K562 (cell line): ENCODE measurements around the gene LYSMD1. TPM values are rescaled to one million over a fixed set of nuclear protein-coding genes. Genes with fewer than 3 reads are reported as not detected.
A peak's percentile ranks its signal among the peaks of the same experiment; 100 is the strongest.

Experiments
- ATAC-seq: fragments of 200-7000 bp; cut with Tn5 transposase; 3 replicates; pipeline ENCODE4 v1.9.1; 2020; ENCODE audit warnings: moderate library complexity
- BruUV-seq: library from RNA; stranded (reverse); fragments of 400-500 nt; replicated peaks from 2 replicates; lab custom pipeline; 2021; lab: Mats Ljungman, UMichigan
- CTCF ChIA-PET: fragments of 300-600 bp; formaldehyde crosslinking; extraction: SDS; loops from one replicate; lab custom pipeline; 2021; ENCODE audit warnings: low intra/inter-chr PET ratio; lab: Yijun Ruan, JAX
- POLR2A ChIA-PET: fragments of 300-600, 350-650 bp; sonication (Branson Sonifier 250); formaldehyde crosslinking; extraction: SDS; loops from one replicate; lab custom pipeline; 2021; ENCODE audit warnings: antibody characterized with exemption, inconsistent platforms; lab: Yijun Ruan, JAX
- DNase-seq, 4 experiments: peaks; one replicate each; pipeline versions ENCODE4 v3.0.0 to v3.0.0-alpha.2; 2011 to 2018; ENCODE audit warnings: low spot score in 3 of 4, mixed read lengths in 3 of 4; ENCODE audit errors: extremely low read depth in 1 of 4
- FAIRE-seq: peaks from 2 replicates; lab custom pipeline; 2011; peaks lifted over from hg19 to GRCh38; lab: Jason Lieb, UNC
- H2AFZ ChIP-seq: 2 replicates; pipeline ENCODE4 v1.6.0; 2011; ENCODE audit warnings: low read depth, low read length, control low read depth, inconsistent platforms
- H3K27ac ChIP-seq: fragments of 200-600 bp; 3 replicates; pipeline ENCODE4 v1.8.0; 2011; ENCODE audit warnings: low read depth, mild to moderate bottlenecking, control low read depth, inconsistent platforms, low read length, moderate library complexity, mixed read lengths; ENCODE audit errors: extremely low read depth
- H3K27me3 ChIP-seq, 2 experiments: fragments of 300-600 bp in 1 of 2; 2 replicates in 1 of 2; 3 replicates in 1 of 2; pipeline versions ENCODE4 v1.6.0 to v1.8.0; 2011; ENCODE audit warnings: inconsistent platforms in 2 of 2, low read length in 2 of 2, mild to moderate bottlenecking in 1 of 2, mixed read lengths in 1 of 2, moderate library complexity in 1 of 2; ENCODE audit not compliant: control insufficient read depth in 2 of 2, insufficient read depth in 2 of 2
- H3K36me3 ChIP-seq: fragments of 300-600 bp; 3 replicates; pipeline ENCODE4 v1.8.0; 2011; ENCODE audit warnings: mild to moderate bottlenecking, low read length, inconsistent platforms; ENCODE audit not compliant: control insufficient read depth, insufficient read depth
- H3K4me1 ChIP-seq, 2 experiments: fragments of 200-600 bp in 1 of 2; replicated peaks in 1 of 2; 2 replicates in 1 of 2; 3 replicates in 1 of 2; pipeline versions ENCODE4 v1.5.1 to v1.8.0; 2011; ENCODE audit warnings: inconsistent platforms in 2 of 2, low read length in 2 of 2, mild to moderate bottlenecking in 1 of 2, mixed read lengths in 1 of 2, moderate library complexity in 1 of 2; ENCODE audit not compliant: control insufficient read depth in 2 of 2, insufficient read depth in 2 of 2
- H3K4me2 ChIP-seq: 2 replicates; pipeline ENCODE4 v1.6.1; 2011; ENCODE audit warnings: low read length, control low read depth, inconsistent platforms, mixed read lengths; ENCODE audit not compliant: insufficient read depth
- H3K4me3 ChIP-seq: fragments of 200-600 bp; sonication (generic), shearing (Covaris generic); 2 replicates; pipeline ENCODE4 v1.5.1; 2016; ENCODE audit warnings: control low read depth, inconsistent platforms
- H3K79me2 ChIP-seq: fragments of 200-600 bp; 3 replicates; pipeline ENCODE4 v1.8.0; 2011; ENCODE audit warnings: low read length, inconsistent platforms; ENCODE audit not compliant: control insufficient read depth, insufficient read depth
- H3K9ac ChIP-seq, 2 experiments: 2 replicates each; pipeline versions ENCODE4 v1.6.0 to v1.6.1; 2011; ENCODE audit warnings: low read depth in 2 of 2, low read length in 2 of 2, control low read depth in 1 of 2, inconsistent platforms in 1 of 2, mild to moderate bottlenecking in 1 of 2, mixed read lengths in 1 of 2; ENCODE audit not compliant: insufficient read depth in 1 of 2
- H3K9me1 ChIP-seq: one replicate; pipeline ENCODE4 v1.6.0; 2011; ENCODE audit warnings: inconsistent platforms, mild to moderate bottlenecking, low read length, moderate library complexity; ENCODE audit not compliant: control insufficient read depth, insufficient read depth
- H3K9me3 ChIP-seq: replicated peaks from 2 replicates; pipeline ENCODE4 v1.5.1; 2011; ENCODE audit warnings: low read depth, low read length, inconsistent platforms; ENCODE audit not compliant: control insufficient read depth, insufficient read depth
- H4K20me1 ChIP-seq: replicated peaks from 2 replicates; pipeline ENCODE4 v1.6.1; 2011; ENCODE audit warnings: low read length, inconsistent platforms, mixed read lengths; ENCODE audit not compliant: control insufficient read depth, insufficient read depth
- ATF2 ChIP-seq: sonication (generic); formaldehyde crosslinking; IDR thresholded peaks from 2 replicates; pipeline ENCODE4 v1.8.1; 2022; ENCODE audit warnings: missing genetic modification reagents
- ATF7 ChIP-seq: fragments of 450-650 bp; IDR thresholded peaks from 2 replicates; pipeline ENCODE4 v1.7.1; 2014; ENCODE audit warnings: mild to moderate bottlenecking, moderate library complexity
- BACH1 ChIP-seq: fragments of 200-800 bp; sonication (Bioruptor generic); IDR thresholded peaks from 2 replicates; pipeline ENCODE4 v1.6.1; 2016; ENCODE audit warnings: missing genetic modification characterization, missing compliant biosample characterization
- FOXK2 ChIP-seq, 2 experiments: fragments of 450-650 bp; IDR thresholded peaks in 1 of 2; conservative IDR thresholded peaks in 1 of 2; 2 replicates each; pipeline ENCODE4 v1.6.1; 2016; ENCODE audit warnings: low read depth in 2 of 2, mild to moderate bottlenecking in 1 of 2
- HINFP ChIP-seq: fragments of 450-650 bp; conservative IDR thresholded peaks from 2 replicates; pipeline ENCODE4 v1.6.1; 2016; ENCODE audit warnings: missing genetic modification characterization, low read depth, mild to moderate bottlenecking, control low read depth, missing compliant biosample characterization
- MEF2A ChIP-seq: IDR thresholded peaks from 2 replicates; pipeline ENCODE4 v1.6.1; 2011; ENCODE audit warnings: low read depth, mild to moderate bottlenecking, low read length, moderate library complexity; ENCODE audit not compliant: control insufficient read depth
- NFE2L1 ChIP-seq: fragments of 450-650 bp; IDR thresholded peaks from 2 replicates; pipeline ENCODE4 v1.6.1; 2016; ENCODE audit warnings: missing genetic modification characterization, low read depth, mild to moderate bottlenecking, missing compliant biosample characterization, moderate library complexity, borderline replicate concordance
- PML ChIP-seq: IDR thresholded peaks from 2 replicates; pipeline ENCODE4 v1.6.1; 2012; ENCODE audit warnings: low read length, inconsistent platforms
- TCF3 ChIP-seq: sonication (generic); formaldehyde crosslinking; IDR thresholded peaks from 2 replicates; pipeline ENCODE4 v1.4.0; 2020; ENCODE audit warnings: mild to moderate bottlenecking, missing genetic modification reagents
- TFE3 ChIP-seq: fragments of 450-650 bp; formaldehyde crosslinking; IDR thresholded peaks from 2 replicates; pipeline ENCODE4 v1.4.0; 2020; ENCODE audit warnings: mild to moderate bottlenecking, mixed read lengths
- ZNF12 ChIP-seq: sonication (generic); formaldehyde crosslinking; IDR thresholded peaks from 2 replicates; pipeline ENCODE4 v1.4.0; 2020; ENCODE audit warnings: mild to moderate bottlenecking, missing genetic modification reagents
- ZNF184 ChIP-seq: sonication (generic); formaldehyde crosslinking; IDR thresholded peaks from 2 replicates; pipeline ENCODE4 v1.5.0; 2020; ENCODE audit warnings: missing genetic modification reagents
- ZNF561 ChIP-seq: fragments of 450-650 bp; formaldehyde crosslinking; conservative IDR thresholded peaks from 2 replicates; pipeline ENCODE4 v1.4.0; 2020; ENCODE audit warnings: mild to moderate bottlenecking, moderate library complexity
- ZNF583 ChIP-seq: fragments of 250-450 bp; sonication (Bioruptor Pico); IDR thresholded peaks from 2 replicates; pipeline ENCODE4 v1.4.0; 2020
- ZNF584 ChIP-seq: fragments of 200-800 bp; sonication (Bioruptor generic); IDR thresholded peaks from 2 replicates; pipeline ENCODE4 v1.6.1; 2016; ENCODE audit warnings: low read depth, mild to moderate bottlenecking, missing genetic modification characterization, missing compliant biosample characterization
- ZNF695 ChIP-seq: fragments of 450-650 bp; formaldehyde crosslinking; IDR thresholded peaks from 2 replicates; pipeline ENCODE4 v1.4.0; 2020; ENCODE audit warnings: mild to moderate bottlenecking, moderate library complexity
- WGBS: fragments of 100-300 bp; shearing (Covaris generic); methylation state at CpG from one replicate; pipeline ENCODE4 v1.1.6; 2016; ENCODE audit warnings: low coverage, mixed read lengths; ENCODE audit not compliant: insufficient coverage; ENCODE audit errors: missing lambda C conversion rate; 5-methylcytosine and 5-hydroxymethylcytosine counted together
- in situ Hi-C: fragments of 300-500 bp; cut with MboI; formaldehyde crosslinking; loops from 4 replicates; pipeline ENCODE4 v1.15.0; 2018; ENCODE audit warnings: inconsistent platforms, mixed read lengths
- intact Hi-C: fragments of 100-400 bp; cut with micrococcal nuclease; formaldehyde crosslinking; loops from 2 replicates; pipeline ENCODE4 v1.14.2; 2022
- polyA plus RNA-seq, 8 experiments: library from polyadenylated mRNA; depleted of rRNA in 4 of 8; stranded (reverse) in 5 of 8; unstranded in 3 of 8; fragments of >200 nt; fragmentation: Nextera tagmentation in 2 of 8; fragmentation: Illumina TruSeq in 1 of 8; extraction: Ambion mirVana in 2 of 8; extraction: Trizol in 1 of 8; gene quantifications; 2 replicates each; pipeline versions ENCODE4 v1.2.1 to v1.2.3, GENCODE V29; 2011 to 2014; ENCODE audit warnings: inconsistent platforms in 1 of 8, missing spikeins in 1 of 8
- total RNA-seq, 7 experiments: library from RNA; depleted of rRNA in 6 of 7; stranded (reverse); fragments of >200 nt in 6 of 7; fragmentation: Illumina TruSeq in 2 of 7; extraction: Trizol in 2 of 7; gene quantifications; 2 replicates each; pipeline versions ENCODE4 v1.2.1 to v1.2.3, GENCODE V29; 2011 to 2021; ENCODE audit warnings: low replicate concordance in 1 of 7

LYSMD1 gene
- total and polyA plus RNA-seq, 9 of the 15 experiments (the other 6 are each of a cell fraction or from before 2014, with no cell fraction given), result 2.2 to 9.4 (median 6.0) TPM

- H3K27ac ChIP-seq, result peak within 1 kb of the TSS; percentile 81
- peaks cover 11 to 15% of the 10 kb centered on the region in 2 experiments; a peak in 4 of 5 replicates for H3K4me1 ChIP-seq
- peak; percentile 93 for FAIRE-seq
- peaks cover 36% of the 10 kb centered on the region for H3K79me2 ChIP-seq
- peak within 1 kb of the TSS; percentile 91 for H2AFZ ChIP-seq
- in situ Hi-C loops, result no loop called here
- BruUV-seq, result TSS peak; percentile 71
- intact Hi-C loops, result loop anchor here (10.0 kb wide), 1 partner anchor 186 kb away; no protein-coding TSS in a partner anchor
- H3K4me3 ChIP-seq, result peak within 1 kb of the TSS; percentile 56
- no peaks in the 10 kb centered on the region for H3K9me3 ChIP-seq
- peak; percentile 94 to 97 (median 96) for DNase-seq
- POLR2A ChIA-PET, result interaction anchor here (1.0 kb wide), 1 partner anchor 18 kb away, joined by 3 read pairs; no protein-coding TSS in a partner anchor
- H3K27me3 ChIP-seq, result no peaks in the 10 kb centered on the region
- H3K4me2 ChIP-seq, result peak within 1 kb of the TSS; percentile 83
- no peaks in the 10 kb centered on the region for H3K9me1 ChIP-seq
- H3K36me3 ChIP-seq, result peaks cover 14% of the 10 kb centered on the region; the same call in 2 of the 3 replicates
- CTCF ChIA-PET, result interaction anchor here (0.7 kb wide), 1 partner anchor 657 kb away, joined by 4 read pairs; no protein-coding TSS in a partner anchor
- 29% methylated on average over 55 of the region's 60 CpGs for WGBS
- ATAC-seq, result peak; percentile 88
- no peaks in the 10 kb centered on the region for H4K20me1 ChIP-seq
- H3K9ac ChIP-seq, result peak within 1 kb of the TSS; percentile 81 to 97
- TF ChIP-seq HINFP (tag) (no peak), MEF2A (no peak), ZNF561 (CRISPR knock-in tag) (no peak), ZNF584 (CRISPR knock-in tag) (no peak), ZNF695 (no peak), BACH1 (no peak), PML (peak; percentile 15; the same call in 1 of the 2 replicates), ZNF12 (CRISPR knock-in tag) (0 out of 2 replicates have a peak, but pooled peaks have one; percentile 40), NFE2L1 (tag) (no peak), ATF7 (no peak), FOXK2 (conservative IDR thresholded peaks at IDR 0.05 in 1 of 2, IDR thresholded peaks at IDR 0.05 in 1 of 2; ENCODE audit: low read depth in 2 of 2) (peak in 1 of 2 experiments; percentile 5; a peak in 1 of 4 replicates), TCF3 (CRISPR knock-in tag) (no peak; the same call in none of the 2 replicates), ATF2 (no peak), ZNF184 (no peak), ZNF583 (CRISPR knock-in tag) (no peak), TFE3 (peak; percentile 97)
Measured at GRCh38 chr1:151198254-151199127, 32.8 kb upstream of the LYSMD1 start, which contains the start of gene PIP5K1A. Gene PIP5K1A (plus strand): TSS chr1:151198552. CDS start chr1:151198997, 445 bp downstream.
